ENCODE measurements around the gene HNRNPK. TPM values are rescaled to one million over a fixed set of nuclear protein-coding genes. Genes with fewer than 3 reads are reported as not detected.

Gene HNRNPK
- total and polyA plus RNA-seq, 10 of the 15 experiments (the other 5 are each of a cell fraction or from before 2014, with no cell fraction given): 235 to 970 (median 652) TPM

DNA sequence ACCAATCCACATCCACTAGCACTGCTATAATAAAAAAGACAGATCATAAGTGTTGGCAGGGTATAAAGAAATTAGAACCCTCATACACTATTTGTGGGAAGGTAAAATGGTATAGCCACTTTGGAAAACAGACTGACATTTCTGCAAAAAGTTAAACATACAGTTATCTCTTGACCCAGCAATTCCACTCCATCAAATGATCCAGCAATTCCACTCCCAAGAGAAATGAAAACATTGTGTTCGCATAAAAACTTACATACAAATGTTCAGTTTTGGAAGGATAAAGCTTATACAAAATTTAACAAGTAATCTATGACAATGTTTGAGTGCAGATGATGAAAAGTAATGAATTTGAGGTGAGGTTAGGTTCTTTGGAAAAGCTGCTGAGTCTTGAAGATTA is 60.9 kb downstream of the HNRNPK start:
- intact Hi-C loops (cut with micrococcal nuclease; ENCODE audit: unreplicated experiment): no loop called here
- no peak for TF ChIP-seq DPF2 (IDR thresholded peaks at IDR 0.05)
- no peak for TF ChIP-seq BRCA1 (IDR thresholded peaks at IDR 0.05; ENCODE audit: low read depth, low read length)
- TF ChIP-seq MXI1 (IDR thresholded peaks at IDR 0.05; ENCODE audit: low read depth, low read length): no peak
- TF ChIP-seq, protein P1, sequence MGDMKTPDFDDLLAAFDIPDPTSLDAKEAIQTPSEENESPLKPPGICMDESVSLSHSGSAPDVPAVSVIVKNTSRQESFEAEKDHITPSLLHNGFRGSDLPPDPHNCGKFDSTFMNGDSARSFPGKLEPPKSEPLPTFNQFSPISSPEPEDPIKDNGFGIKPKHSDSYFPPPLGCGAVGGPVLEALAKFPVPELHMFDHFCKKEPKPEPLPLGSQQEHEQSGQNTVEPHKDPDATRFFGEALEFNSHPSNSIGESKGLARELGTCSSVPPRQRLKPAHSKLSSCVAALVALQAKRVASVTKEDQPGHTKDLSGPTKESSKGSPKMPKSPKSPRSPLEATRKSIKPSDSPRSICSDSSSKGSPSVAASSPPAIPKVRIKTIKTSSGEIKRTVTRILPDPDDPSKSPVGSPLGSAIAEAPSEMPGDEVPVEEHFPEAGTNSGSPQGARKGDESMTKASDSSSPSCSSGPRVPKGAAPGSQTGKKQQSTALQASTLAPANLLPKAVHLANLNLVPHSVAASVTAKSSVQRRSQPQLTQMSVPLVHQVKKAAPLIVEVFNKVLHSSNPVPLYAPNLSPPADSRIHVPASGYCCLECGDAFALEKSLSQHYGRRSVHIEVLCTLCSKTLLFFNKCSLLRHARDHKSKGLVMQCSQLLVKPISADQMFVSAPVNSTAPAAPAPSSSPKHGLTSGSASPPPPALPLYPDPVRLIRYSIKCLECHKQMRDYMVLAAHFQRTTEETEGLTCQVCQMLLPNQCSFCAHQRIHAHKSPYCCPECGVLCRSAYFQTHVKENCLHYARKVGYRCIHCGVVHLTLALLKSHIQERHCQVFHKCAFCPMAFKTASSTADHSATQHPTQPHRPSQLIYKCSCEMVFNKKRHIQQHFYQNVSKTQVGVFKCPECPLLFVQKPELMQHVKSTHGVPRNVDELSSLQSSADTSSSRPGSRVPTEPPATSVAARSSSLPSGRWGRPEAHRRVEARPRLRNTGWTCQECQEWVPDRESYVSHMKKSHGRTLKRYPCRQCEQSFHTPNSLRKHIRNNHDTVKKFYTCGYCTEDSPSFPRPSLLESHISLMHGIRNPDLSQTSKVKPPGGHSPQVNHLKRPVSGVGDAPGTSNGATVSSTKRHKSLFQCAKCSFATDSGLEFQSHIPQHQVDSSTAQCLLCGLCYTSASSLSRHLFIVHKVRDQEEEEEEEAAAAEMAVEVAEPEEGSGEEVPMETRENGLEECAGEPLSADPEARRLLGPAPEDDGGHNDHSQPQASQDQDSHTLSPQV (IDR thresholded peaks at IDR 0.05): no peak
- TF ChIP-seq, protein P2, sequence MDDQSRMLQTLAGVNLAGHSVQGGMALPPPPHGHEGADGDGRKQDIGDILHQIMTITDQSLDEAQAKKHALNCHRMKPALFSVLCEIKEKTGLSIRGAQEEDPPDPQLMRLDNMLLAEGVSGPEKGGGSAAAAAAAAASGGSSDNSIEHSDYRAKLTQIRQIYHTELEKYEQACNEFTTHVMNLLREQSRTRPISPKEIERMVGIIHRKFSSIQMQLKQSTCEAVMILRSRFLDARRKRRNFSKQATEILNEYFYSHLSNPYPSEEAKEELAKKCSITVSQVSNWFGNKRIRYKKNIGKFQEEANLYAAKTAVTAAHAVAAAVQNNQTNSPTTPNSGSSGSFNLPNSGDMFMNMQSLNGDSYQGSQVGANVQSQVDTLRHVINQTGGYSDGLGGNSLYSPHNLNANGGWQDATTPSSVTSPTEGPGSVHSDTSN (IDR thresholded peaks at IDR 0.05; ENCODE audit: insufficient replicate concordance, low read depth, low read length): no peak
- TF ChIP-seq, protein P3, sequence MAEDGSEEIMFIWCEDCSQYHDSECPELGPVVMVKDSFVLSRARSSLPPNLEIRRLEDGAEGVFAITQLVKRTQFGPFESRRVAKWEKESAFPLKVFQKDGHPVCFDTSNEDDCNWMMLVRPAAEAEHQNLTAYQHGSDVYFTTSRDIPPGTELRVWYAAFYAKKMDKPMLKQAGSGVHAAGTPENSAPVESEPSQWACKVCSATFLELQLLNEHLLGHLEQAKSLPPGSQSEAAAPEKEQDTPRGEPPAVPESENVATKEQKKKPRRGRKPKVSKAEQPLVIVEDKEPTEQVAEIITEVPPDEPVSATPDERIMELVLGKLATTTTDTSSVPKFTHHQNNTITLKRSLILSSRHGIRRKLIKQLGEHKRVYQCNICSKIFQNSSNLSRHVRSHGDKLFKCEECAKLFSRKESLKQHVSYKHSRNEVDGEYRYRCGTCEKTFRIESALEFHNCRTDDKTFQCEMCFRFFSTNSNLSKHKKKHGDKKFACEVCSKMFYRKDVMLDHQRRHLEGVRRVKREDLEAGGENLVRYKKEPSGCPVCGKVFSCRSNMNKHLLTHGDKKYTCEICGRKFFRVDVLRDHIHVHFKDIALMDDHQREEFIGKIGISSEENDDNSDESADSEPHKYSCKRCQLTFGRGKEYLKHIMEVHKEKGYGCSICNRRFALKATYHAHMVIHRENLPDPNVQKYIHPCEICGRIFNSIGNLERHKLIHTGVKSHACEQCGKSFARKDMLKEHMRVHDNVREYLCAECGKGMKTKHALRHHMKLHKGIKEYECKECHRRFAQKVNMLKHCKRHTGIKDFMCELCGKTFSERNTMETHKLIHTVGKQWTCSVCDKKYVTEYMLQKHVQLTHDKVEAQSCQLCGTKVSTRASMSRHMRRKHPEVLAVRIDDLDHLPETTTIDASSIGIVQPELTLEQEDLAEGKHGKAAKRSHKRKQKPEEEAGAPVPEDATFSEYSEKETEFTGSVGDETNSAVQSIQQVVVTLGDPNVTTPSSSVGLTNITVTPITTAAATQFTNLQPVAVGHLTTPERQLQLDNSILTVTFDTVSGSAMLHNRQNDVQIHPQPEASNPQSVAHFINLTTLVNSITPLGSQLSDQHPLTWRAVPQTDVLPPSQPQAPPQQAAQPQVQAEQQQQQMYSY (CRISPR knock-in tag; IDR thresholded peaks at IDR 0.05): no peak
- TF ChIP-seq RB1 (IDR thresholded peaks at IDR 0.05; ENCODE audit: borderline replicate concordance): no peak
- TF ChIP-seq MTA2 (IDR thresholded peaks at IDR 0.05; ENCODE audit: low read depth): no peak
- no peak for TF ChIP-seq RBBP5 (conservative IDR thresholded peaks at IDR 0.05)
- TF ChIP-seq TCF12 (IDR thresholded peaks at IDR 0.05; ENCODE audit: low read depth, low read length): no peak
- no peak for TF ChIP-seq ESRRA (IDR thresholded peaks at IDR 0.05; ENCODE audit: low read length)
- TF ChIP-seq, protein P4, sequence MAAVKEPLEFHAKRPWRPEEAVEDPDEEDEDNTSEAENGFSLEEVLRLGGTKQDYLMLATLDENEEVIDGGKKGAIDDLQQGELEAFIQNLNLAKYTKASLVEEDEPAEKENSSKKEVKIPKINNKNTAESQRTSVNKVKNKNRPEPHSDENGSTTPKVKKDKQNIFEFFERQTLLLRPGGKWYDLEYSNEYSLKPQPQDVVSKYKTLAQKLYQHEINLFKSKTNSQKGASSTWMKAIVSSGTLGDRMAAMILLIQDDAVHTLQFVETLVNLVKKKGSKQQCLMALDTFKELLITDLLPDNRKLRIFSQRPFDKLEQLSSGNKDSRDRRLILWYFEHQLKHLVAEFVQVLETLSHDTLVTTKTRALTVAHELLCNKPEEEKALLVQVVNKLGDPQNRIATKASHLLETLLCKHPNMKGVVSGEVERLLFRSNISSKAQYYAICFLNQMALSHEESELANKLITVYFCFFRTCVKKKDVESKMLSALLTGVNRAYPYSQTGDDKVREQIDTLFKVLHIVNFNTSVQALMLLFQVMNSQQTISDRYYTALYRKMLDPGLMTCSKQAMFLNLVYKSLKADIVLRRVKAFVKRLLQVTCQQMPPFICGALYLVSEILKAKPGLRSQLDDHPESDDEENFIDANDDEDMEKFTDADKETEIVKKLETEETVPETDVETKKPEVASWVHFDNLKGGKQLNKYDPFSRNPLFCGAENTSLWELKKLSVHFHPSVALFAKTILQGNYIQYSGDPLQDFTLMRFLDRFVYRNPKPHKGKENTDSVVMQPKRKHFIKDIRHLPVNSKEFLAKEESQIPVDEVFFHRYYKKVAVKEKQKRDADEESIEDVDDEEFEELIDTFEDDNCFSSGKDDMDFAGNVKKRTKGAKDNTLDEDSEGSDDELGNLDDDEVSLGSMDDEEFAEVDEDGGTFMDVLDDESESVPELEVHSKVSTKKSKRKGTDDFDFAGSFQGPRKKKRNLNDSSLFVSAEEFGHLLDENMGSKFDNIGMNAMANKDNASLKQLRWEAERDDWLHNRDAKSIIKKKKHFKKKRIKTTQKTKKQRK (IDR thresholded peaks at IDR 0.05; ENCODE audit: low read depth, low read length): no peak

More for the DNA sequence above, 60.9 kb downstream of the HNRNPK start:
- Histone ChIP-seq H3K4me2 (ENCODE audit: control insufficient read depth, insufficient read depth) (no peak overlapping the region), H3K4me1 (ENCODE audit: control insufficient read depth, insufficient read depth, low read length) (peaks cover 9% of the 10 kb centered on the region), H3K27me3 (replicated peaks in 1 of 2; ENCODE audit: control insufficient read depth in 2 of 2, insufficient read depth in 2 of 2, low read length in 1 of 2) (no peaks in the 10 kb centered on the region), H3K79me2 (ENCODE audit: control insufficient read depth, insufficient read depth, low read length) (no peaks in the 10 kb centered on the region), H3K27ac (ENCODE audit: control insufficient read depth, insufficient read depth) (no peak overlapping the region), H3K36me3 (ENCODE audit: control insufficient read depth in 2 of 2, insufficient read depth in 2 of 2, low read length in 1 of 2) (no peaks in the 10 kb centered on the region), H4K20me1 (ENCODE audit: control insufficient read depth, insufficient read depth) (no peaks in the 10 kb centered on the region), H3K9me3 (replicated peaks; ENCODE audit: control insufficient read depth, insufficient read depth, low read length) (no peaks in the 10 kb centered on the region), H2AFZ (ENCODE audit: control insufficient read depth, low read depth, low read length) (no peak overlapping the region), H3K9ac (ENCODE audit: control insufficient read depth, insufficient read depth, low read length) (no peak overlapping the region), H3K4me3 (no peak overlapping the region)
- ChIA-PET CTCF (interaction anchor here (1.8 kb wide), 1 partner anchor 298 kb away, joined by 9 read pairs; no protein-coding TSS in a partner anchor), POLR2A (no interaction called here), SMC1A (ENCODE audit: uncharacterized antibody, unreplicated experiment) (interaction anchor here (0.9 to 1.1 kb wide), 2 partner anchors 66 to 299 kb away, joined by 3 read pairs; no protein-coding TSS in a partner anchor), RAD21 (ENCODE audit: unreplicated experiment) (no interaction called here)
- DNase-seq (ENCODE audit: low read depth, low spot score): no peak
- no peak for FAIRE-seq
- 95% methylated on average over 1 of the region's 1 CpG for WGBS (ENCODE audit: insufficient coverage, insufficient replicate concordance, low lambda C conversion rate, missing lambda C conversion rate)
- no peak for ATAC-seq
- in situ Hi-C loops (cut with MboI): loop anchor here (5.0 kb wide), 2 partner anchors 297 to 587 kb away; partner anchors contain the start of gene IDNK
- BruUV-seq (replicated peaks): no TSS peak
